ENCODE measurements around the gene TBCCD1.

GRCh38 chr3:186497608-186498007 is 69.5 kb downstream of the TBCCD1 start:
- TF ChIP-seq CTCF (IDR thresholded peaks at IDR 0.05 in 8 of 11, conservative IDR thresholded peaks at IDR 0.05 in 3 of 11) (no peak), POLR2A (IDR thresholded peaks at IDR 0.05) (no peak), POLR2AphosphoS5 (IDR thresholded peaks at IDR 0.05) (no peak)
